Psoas muscle (tissue), 8 donors: ENCODE data around the gene ZNF160. TPM values are rescaled to one million over a fixed set of nuclear protein-coding genes. Genes with fewer than 3 reads are reported as not detected.

Experiments used
- ATAC-seq, 4 donors: fragments of 200-7000 bp; cut with Tn5 transposase; one replicate each; pipeline ENCODE4 v1.9.1; 2020; ENCODE audit warnings: moderate library complexity in 3 of 4, mild to moderate bottlenecking in 2 of 4
- DNase-seq, 2 donors: peaks; one replicate each; pipeline ENCODE4 v3.0.0-alpha.2; 2020
- H3K27ac ChIP-seq: fragments of 200-600 bp; one replicate; pipeline ENCODE4 v1.8.0; 2022
- H3K27me3 ChIP-seq, 3 donors: fragments of 200-600 bp in 1 of 3; one replicate each; pipeline versions ENCODE4 v1.6.1 to v1.8.0; 2013 to 2022; ENCODE audit warnings: low read length in 2 of 3, mild to moderate bottlenecking in 2 of 3, moderate library complexity in 1 of 3; ENCODE audit not compliant: insufficient read depth in 3 of 3
- H3K36me3 ChIP-seq, 2 donors: fragments of 200-600 bp in 1 of 2; one replicate each; pipeline versions ENCODE4 v1.6.1 to v1.8.0; 2013 to 2022; ENCODE audit warnings: low read depth in 1 of 2, mild to moderate bottlenecking in 1 of 2, moderate library complexity in 1 of 2; ENCODE audit not compliant: insufficient read depth in 1 of 2
- H3K4me1 ChIP-seq: fragments of 200-600 bp; one replicate; pipeline ENCODE4 v1.8.0; 2022
- H3K4me3 ChIP-seq: fragments of 200-600 bp; one replicate; pipeline ENCODE4 v1.8.0; 2022; ENCODE audit warnings: mild to moderate bottlenecking
- H3K9me3 ChIP-seq: fragments of 200-600 bp; one replicate; pipeline ENCODE4 v1.8.0; 2022
- CTCF ChIP-seq: fragments of 200-600 bp; IDR thresholded peaks from one replicate; pipeline ENCODE4 v1.8.0; 2022; ENCODE audit warnings: antibody characterized with exemption
- WGBS, 3 donors: extraction: QIAGEN DNeasy Blood & Tissue Kit; methylation state at CpG; one replicate each; pipeline versions ENCODE4 v1.1.6 to v1.1.7; 2013; 5-methylcytosine and 5-hydroxymethylcytosine counted together
- intact Hi-C, 2 donors: fragments of 100-400 bp; cut with DNase I; formaldehyde crosslinking; loops; one replicate each; pipeline versions ENCODE4 v1.11.0 to v1.14.2; 2022
- polyA plus RNA-seq, 3 donors: library from polyadenylated mRNA; stranded (reverse); fragments of 200-250 nt; gene quantifications; one replicate each; pipeline ENCODE4 v1.2.3, GENCODE V29; 2013
- total RNA-seq, 4 donors: library from RNA; stranded (reverse); fragmentation: NEBNext Ultra II Directional in 2 of 4; extraction: Animal tissue kit (Norgen Biotek cat#: 25700) in 2 of 4; gene quantifications; one replicate each; pipeline versions ENCODE4 v1.2.1 to v1.2.4, GENCODE V29; 2021 to 2023
- donor health status: healthy with polysubstance abuse.
- donor health status: DM: no; HTN: no; CAD: no; lungs with moderate emphysema.
- donor health status: Bipolar disorder and iron deficiency.
- donor health status: healthy.
- donor health status: DM: yes; HTN: yes; CAD: no.
- donor health status: DM: no; HTN: no; CAD: no.
- donor health status: DM: no; HTN: no; CAD: no.
- donor health status: DM: yes; HTN: yes; CAD: no.

The ZNF160 gene
- total and polyA plus RNA-seq, 7 donors = 4.9 to 12.9 (median 8.6) TPM

GRCh38 chr19:53076984-53077383 lies 26.2 kb downstream of the ZNF160 start:
- WGBS, 3 donors = 37 to 40% (median 37%) methylated on average over 10 of the region's 10 CpGs
- intact Hi-C loops = no loop called here

GRCh38 chr19:53068834-53069233 lies 34.4 kb downstream of the ZNF160 start:
- Histone ChIP-seq H3K27me3 (no peaks in the 10 kb centered on the region), H3K4me1 (no peaks in the 10 kb centered on the region), H3K4me3 (no peak overlapping the region), H3K9me3 (peaks cover 60% of the 10 kb centered on the region), H3K27ac (no peak overlapping the region), H3K36me3 (peaks cover 35 to 70% of the 10 kb centered on the region in 2 donors)
- ATAC-seq (no peak), DNase-seq (no peak)
- 99 to 100% (median 99%) methylated on average over 5 of the region's 5 CpGs for WGBS, 3 donors
- TF ChIP-seq CTCF = no peak
- intact Hi-C loops = no loop called here

More at GRCh38 chr19:53076984-53077383, 26.2 kb downstream of the ZNF160 start:
- Histone ChIP-seq H3K36me3 (peaks cover 10 to 38% of the 10 kb centered on the region in 2 donors), H3K4me3 (no peak overlapping the region), H3K27me3 (no peaks in the 10 kb centered on the region), H3K4me1 (peaks cover 2% of the 10 kb centered on the region), H3K27ac (no peak overlapping the region), H3K9me3 (peaks cover 13% of the 10 kb centered on the region)
- ATAC-seq (peak in 2 of 4 donors; percentile 45 to 55), DNase-seq (peak in 1 of 2 donors; percentile 33)
- peak; percentile 52 for TF ChIP-seq CTCF

- no peak for TF ChIP-seq CTCF
- no peak overlapping the region for H3K4me3 ChIP-seq
- intact Hi-C loops = no loop called here
- peaks cover 67% of the 10 kb centered on the region for H3K9me3 ChIP-seq
- 97 to 98% (median 98%) methylated on average over 4 of the region's 4 CpGs for WGBS, 3 donors
- no peaks in the 10 kb centered on the region for H3K27me3 ChIP-seq
- H3K4me1 ChIP-seq = no peaks in the 10 kb centered on the region
- H3K27ac ChIP-seq = no peak overlapping the region
- DNase-seq = no peak
- no peak for ATAC-seq
- peaks cover 32 to 64% of the 10 kb centered on the region in 2 donors for H3K36me3 ChIP-seq
These were observed 35.0 kb downstream of the ZNF160 start for GRCh38 chr19:53068199-53068598.

GRCh38 chr19:53057904-53058580 lies 45.2 kb downstream of the ZNF160 start:
- no peak for TF ChIP-seq CTCF
- WGBS, 3 donors = 1 to 3% (median 1%) methylated on average over 56 to 59 of the region's 59 CpGs
- H3K4me1 ChIP-seq = no peaks in the 10 kb centered on the region
- no peaks in the 10 kb centered on the region for H3K36me3 ChIP-seq
- intact Hi-C loops = no loop called here
- H3K27ac ChIP-seq = no peak overlapping the region
- peaks cover 26% of the 10 kb centered on the region for H3K9me3 ChIP-seq
- no peak overlapping the region for H3K4me3 ChIP-seq
- ATAC-seq (no peak), DNase-seq (no peak)
- peaks cover 0 to 10% (median 6%) of the 10 kb centered on the region in 3 donors for H3K27me3 ChIP-seq

- H3K9me3 ChIP-seq = peaks cover 10% of the 10 kb centered on the region
- intact Hi-C loops = no loop called here
- 65 to 72% (median 68%) methylated on average over 2 of the region's 2 CpGs for WGBS, 3 donors
These were observed 48.1 kb downstream of the ZNF160 start for GRCh38 chr19:53055117-53055516.

More at GRCh38 chr19:53055117-53055516, 48.1 kb downstream of the ZNF160 start:
- TF ChIP-seq CTCF = no peak
- H3K27ac ChIP-seq = no peak overlapping the region
- H3K27me3 ChIP-seq = peaks cover 0 to 10% (median 6%) of the 10 kb centered on the region in 3 donors
- H3K4me3 ChIP-seq = no peak overlapping the region
- no peaks in the 10 kb centered on the region for H3K4me1 ChIP-seq
- no peaks in the 10 kb centered on the region for H3K36me3 ChIP-seq
- ATAC-seq (no peak), DNase-seq (no peak)
